ENCODE results near the gene ATP11A. TPM values are rescaled to one million over a fixed set of nuclear protein-coding genes. Genes with fewer than 3 reads are reported as not detected.
"Not testable (repeated sequence)": the region's sequence is repeated elsewhere in the genome, so short reads cannot be mapped to it uniquely, and the experiment has no call there.

Gene ATP11A
- total and polyA plus RNA-seq, 7 donors = 0.69 to 22.9 (median 9.6) TPM

DNA sequence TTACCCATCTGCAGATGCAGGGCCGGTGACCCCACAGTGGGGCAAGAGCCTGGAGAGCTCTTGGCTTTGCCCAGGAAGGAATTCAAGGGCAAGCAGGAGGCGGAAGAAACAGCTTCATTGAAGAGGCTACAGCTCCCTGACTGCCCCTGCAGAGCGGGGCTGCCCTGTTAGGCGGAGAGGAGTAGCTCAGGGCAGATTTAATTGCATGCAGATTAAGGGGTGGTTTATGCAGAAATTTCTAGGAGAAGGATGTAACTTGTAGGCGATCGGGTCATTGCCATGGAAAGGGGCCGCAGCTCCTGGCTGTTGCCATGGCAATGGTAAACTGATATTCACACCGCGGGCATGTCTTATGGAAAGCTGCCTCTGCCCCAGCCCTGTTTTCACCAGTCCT lies 94.1 kb downstream of the ATP11A start:
- WGBS, 2 donors = 86 to 89% methylated on average over 9 of the region's 9 CpGs
- Histone ChIP-seq H3K36me3 (peaks cover 0 to 15% (median 0%) of the 10 kb centered on the region in 4 donors), H3K4me1 (peaks cover 0 to 30% (median 23%) of the 10 kb centered on the region in 4 donors), H3K4me3 (no peak overlapping the region), H3K27me3 (no peaks in the 10 kb centered on the region), H3K27ac (peak overlapping the region in 2 of 4 donors; percentile 49 to 69), H3K9me3 (no peaks in the 10 kb centered on the region)
- no peak for DNase-seq
- no peak for TF ChIP-seq POLR2A (IDR thresholded peaks at IDR 0.05)
- no peak for TF ChIP-seq EP300 (IDR thresholded peaks at IDR 0.05)
- TF ChIP-seq, protein P1, sequence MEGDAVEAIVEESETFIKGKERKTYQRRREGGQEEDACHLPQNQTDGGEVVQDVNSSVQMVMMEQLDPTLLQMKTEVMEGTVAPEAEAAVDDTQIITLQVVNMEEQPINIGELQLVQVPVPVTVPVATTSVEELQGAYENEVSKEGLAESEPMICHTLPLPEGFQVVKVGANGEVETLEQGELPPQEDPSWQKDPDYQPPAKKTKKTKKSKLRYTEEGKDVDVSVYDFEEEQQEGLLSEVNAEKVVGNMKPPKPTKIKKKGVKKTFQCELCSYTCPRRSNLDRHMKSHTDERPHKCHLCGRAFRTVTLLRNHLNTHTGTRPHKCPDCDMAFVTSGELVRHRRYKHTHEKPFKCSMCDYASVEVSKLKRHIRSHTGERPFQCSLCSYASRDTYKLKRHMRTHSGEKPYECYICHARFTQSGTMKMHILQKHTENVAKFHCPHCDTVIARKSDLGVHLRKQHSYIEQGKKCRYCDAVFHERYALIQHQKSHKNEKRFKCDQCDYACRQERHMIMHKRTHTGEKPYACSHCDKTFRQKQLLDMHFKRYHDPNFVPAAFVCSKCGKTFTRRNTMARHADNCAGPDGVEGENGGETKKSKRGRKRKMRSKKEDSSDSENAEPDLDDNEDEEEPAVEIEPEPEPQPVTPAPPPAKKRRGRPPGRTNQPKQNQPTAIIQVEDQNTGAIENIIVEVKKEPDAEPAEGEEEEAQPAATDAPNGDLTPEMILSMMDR (IDR thresholded peaks at IDR 0.05) = no peak
- no peak for TF ChIP-seq POLR2AphosphoS5 (IDR thresholded peaks at IDR 0.05)
- intact Hi-C loops (cut with DNase I) = loop anchor here (2.0 kb wide), 1 partner anchor 93 kb away; the partner anchor contains the start of gene ATP11A

DNA sequence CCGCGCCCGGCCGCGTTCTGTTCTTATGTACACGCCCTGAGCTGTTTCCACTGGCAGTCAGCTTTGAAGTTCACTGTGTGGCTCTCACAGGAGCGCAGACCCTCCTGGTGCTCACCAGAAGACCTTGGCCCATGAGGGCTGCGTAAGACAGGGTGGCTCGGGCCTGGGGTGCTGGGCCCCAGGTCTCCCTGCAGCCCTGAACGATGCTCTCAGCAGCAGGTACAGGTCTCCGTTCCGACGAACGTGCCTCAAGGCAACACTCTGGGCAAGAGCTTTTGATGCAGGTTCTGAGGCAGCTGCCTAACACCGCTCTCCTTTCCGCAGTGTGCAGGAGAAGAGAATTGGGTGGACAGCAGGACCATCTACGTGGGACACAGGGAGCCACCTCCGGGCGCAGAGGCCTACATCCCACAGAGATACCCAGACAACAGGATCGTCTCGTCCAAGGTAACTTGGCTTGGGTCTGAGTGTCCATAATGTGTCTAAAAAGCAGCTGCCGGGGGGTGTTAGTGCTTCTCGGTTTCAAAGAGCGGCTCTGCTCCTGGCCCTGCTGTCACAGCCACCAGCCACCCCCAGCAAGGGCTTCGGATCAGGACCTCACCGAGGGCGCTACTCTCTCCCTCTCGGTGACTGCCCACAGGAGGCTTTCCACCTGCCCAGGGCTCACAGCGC lies 95.1 kb downstream of the ATP11A start:
- 97 to 98% methylated on average over 29 of the region's 29 CpGs for WGBS, 2 donors
- no peak for DNase-seq
- H3K9me3 ChIP-seq = no peaks in the 10 kb centered on the region
- no peak for TF ChIP-seq POLR2AphosphoS5 (IDR thresholded peaks at IDR 0.05)
- H3K36me3 ChIP-seq = peaks cover 0 to 20% (median 0%) of the 10 kb centered on the region in 4 donors
- no peaks in the 10 kb centered on the region for H3K27me3 ChIP-seq
- no peak overlapping the region for H3K4me3 ChIP-seq
- H3K27ac ChIP-seq = no peak overlapping the region
- intact Hi-C loops (cut with DNase I) = no loop called here
- peaks cover 0 to 30% (median 23%) of the 10 kb centered on the region in 4 donors for H3K4me1 ChIP-seq

DNA sequence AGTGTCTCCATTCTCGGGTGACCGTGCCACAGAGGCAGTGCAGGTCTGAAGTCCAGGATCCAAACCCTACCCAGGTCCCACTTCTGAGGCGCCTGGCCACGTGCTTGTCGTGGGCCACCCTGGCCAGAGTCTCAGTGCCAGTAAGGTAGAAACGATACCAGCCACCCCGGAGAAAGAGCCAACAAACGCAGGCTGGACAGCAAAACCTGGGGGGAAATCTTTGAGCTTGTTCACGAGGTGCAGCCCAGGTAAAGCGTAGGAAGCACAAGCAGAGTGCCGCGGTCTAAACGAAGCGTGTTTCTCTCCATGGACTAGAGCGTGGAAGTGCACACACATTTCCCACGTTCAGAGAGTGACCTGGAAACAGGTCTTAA lies 95.6 kb downstream of the ATP11A start:
- peaks cover 0 to 20% (median 0%) of the 10 kb centered on the region in 4 donors for H3K36me3 ChIP-seq
- peaks cover 0 to 30% (median 23%) of the 10 kb centered on the region in 4 donors for H3K4me1 ChIP-seq
- no peak overlapping the region for H3K4me3 ChIP-seq
- TF ChIP-seq, protein P1 (IDR thresholded peaks at IDR 0.05) = no peak
- TF ChIP-seq EP300 (IDR thresholded peaks at IDR 0.05) (no peak), POLR2A (IDR thresholded peaks at IDR 0.05) (no peak), POLR2AphosphoS5 (IDR thresholded peaks at IDR 0.05) (no peak)
- H3K27me3 ChIP-seq = no peaks in the 10 kb centered on the region
- H3K9me3 ChIP-seq = no peaks in the 10 kb centered on the region
- 97 to 98% methylated on average over 16 of the region's 16 CpGs for WGBS, 2 donors
- DNase-seq = no peak
- H3K27ac ChIP-seq = no peak overlapping the region
- intact Hi-C loops (cut with DNase I) = no loop called here

GRCh38 chr13:112786810-112787209 lies 97.0 kb downstream of the ATP11A start:
- H3K27ac ChIP-seq; H3K4me3 ChIP-seq; H3K27me3 ChIP-seq; H3K9me3 ChIP-seq; intact Hi-C loops (cut with DNase I); DNase-seq: not testable (repeated sequence)
- 92 to 97% methylated on average over 14 of the region's 14 CpGs for WGBS, 2 donors
- Histone ChIP-seq H3K4me1 (peaks cover 0 to 24% (median 22%) of the 10 kb centered on the region in 4 donors), H3K36me3 (peaks cover 0 to 20% (median 0%) of the 10 kb centered on the region in 4 donors)

DNA sequence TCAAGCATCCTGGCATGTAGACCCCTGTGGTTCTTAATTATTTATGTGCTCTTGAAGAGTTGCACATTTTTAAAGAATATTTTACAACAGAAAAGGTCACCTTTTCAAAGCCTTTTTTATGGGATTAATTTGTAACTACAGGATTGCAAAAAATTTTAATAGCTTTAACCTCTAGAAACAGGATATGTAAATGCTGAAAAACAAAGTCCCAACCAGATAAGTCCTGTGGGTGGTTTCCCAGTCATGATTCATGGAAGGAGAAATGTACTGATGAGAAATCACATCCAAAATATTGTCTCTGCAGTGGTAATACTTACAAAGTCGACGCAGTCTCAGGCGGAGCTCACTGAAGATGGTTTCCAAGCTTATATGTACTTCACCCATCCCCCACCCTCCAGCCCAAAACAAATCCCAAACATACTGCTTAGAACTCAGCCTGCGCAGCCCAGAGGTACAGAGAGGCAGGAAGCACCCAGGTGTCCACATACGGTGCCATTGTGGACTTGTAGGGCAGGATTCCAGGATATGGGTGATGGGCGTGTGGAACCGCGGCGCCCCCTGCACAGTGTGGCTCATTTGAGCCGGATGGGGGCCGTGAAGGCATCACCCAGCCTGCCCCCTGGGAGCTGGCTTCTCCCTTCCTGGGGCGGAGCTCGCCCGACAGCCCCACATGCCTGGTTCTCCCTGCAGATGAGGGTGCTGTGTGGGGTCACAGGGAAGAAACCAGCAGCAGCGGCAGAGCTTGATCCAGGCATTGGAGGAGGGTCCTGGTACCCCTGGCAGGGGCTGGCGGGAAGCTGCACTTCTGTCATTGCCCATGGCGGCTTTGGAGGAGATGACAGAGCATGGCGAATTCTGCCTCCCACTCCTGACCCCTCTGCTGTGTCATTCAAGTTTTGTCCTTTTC lies 101.2 kb downstream of the ATP11A start:
- 93 to 94% methylated on average over 18 of the region's 18 CpGs for WGBS, 2 donors
- Histone ChIP-seq H3K36me3 (peaks cover 0 to 11% (median 0%) of the 10 kb centered on the region in 4 donors), H3K27ac (no peak overlapping the region), H3K27me3 (no peaks in the 10 kb centered on the region), H3K4me3 (no peak overlapping the region), H3K4me1 (no peaks in the 10 kb centered on the region), H3K9me3 (no peaks in the 10 kb centered on the region)
- intact Hi-C loops (cut with DNase I) = no loop called here
- DNase-seq = no peak
- TF ChIP-seq, protein P1 (IDR thresholded peaks at IDR 0.05) = no peak
- TF ChIP-seq POLR2AphosphoS5 (IDR thresholded peaks at IDR 0.05) = no peak
- TF ChIP-seq POLR2A (IDR thresholded peaks at IDR 0.05) = no peak
- no peak for TF ChIP-seq EP300 (IDR thresholded peaks at IDR 0.05)

Measured in sigmoid colon (tissue), 7 donors.